IMR-90 (cell line): ENCODE measurements around the gene CIZ1. TPM values are rescaled to one million over a fixed set of nuclear protein-coding genes. Genes with fewer than 3 reads are reported as not detected.

ENCODE experiments used
- ATAC-seq: fragments of 200-7000 bp; cut with Tn5 transposase; 2 replicates; pipeline ENCODE4 v1.9.1; 2020; ENCODE audit warnings: low read depth, mild to moderate bottlenecking, moderate library complexity
- BruUV-seq: library from RNA; stranded (reverse); fragments of 400-500 nt; replicated peaks from 2 replicates; lab custom pipeline; 2021; lab: Mats Ljungman, UMichigan
- CTCF ChIA-PET: fragments of 300-600 bp; formaldehyde crosslinking; extraction: SDS; loops from one replicate; lab custom pipeline; 2021; ENCODE audit warnings: antibody characterized with exemption; lab: Yijun Ruan, JAX
- POLR2A ChIA-PET: fragments of 300-600 bp; sonication (Branson Sonifier 250); formaldehyde crosslinking; loops from one replicate; lab custom pipeline; 2022; ENCODE audit warnings: antibody characterized with exemption; ENCODE audit not compliant: unreplicated experiment; lab: Charles Lee
- DNase-seq: peaks from one replicate; pipeline ENCODE4 v3.0.0; 2013
- H2AFZ ChIP-seq: replicated peaks from 2 replicates; pipeline ENCODE3; 2013; ENCODE audit warnings: low read length, mild to moderate bottlenecking; ENCODE audit not compliant: poor library complexity
- H2AK5ac ChIP-seq: 2 replicates; pipeline ENCODE4 v1.6.1; 2013; ENCODE audit warnings: low read depth, low read length, inconsistent platforms
- H2AK9ac ChIP-seq: replicated peaks from 2 replicates; pipeline ENCODE3; 2013; ENCODE audit warnings: mild to moderate bottlenecking, low read depth, low read length, moderate library complexity; ENCODE audit not compliant: poor library complexity
- H2BK120ac ChIP-seq: 2 replicates; pipeline ENCODE4 v1.6.1; 2013; ENCODE audit warnings: low read depth, low read length, inconsistent platforms
- H2BK15ac ChIP-seq: 3 replicates; pipeline ENCODE4 v1.6.1; 2013; ENCODE audit warnings: low read depth, low read length, inconsistent platforms
- H2BK20ac ChIP-seq: 2 replicates; pipeline ENCODE4 v1.6.1; 2013; ENCODE audit warnings: low read depth, mild to moderate bottlenecking, inconsistent platforms, low read length, moderate library complexity
- H2BK5ac ChIP-seq: 2 replicates; pipeline ENCODE4 v1.6.1; 2013; ENCODE audit warnings: mild to moderate bottlenecking, low read depth, low read length, inconsistent platforms; ENCODE audit not compliant: poor library complexity, severe bottlenecking
- H3K14ac ChIP-seq: replicated peaks from 2 replicates; pipeline ENCODE4 v1.6.1; 2013; ENCODE audit warnings: low read depth, low read length, inconsistent platforms
- H3K18ac ChIP-seq: 2 replicates; pipeline ENCODE4 v1.6.1; 2013; ENCODE audit warnings: low read depth, low read length, control low read depth
- H3K23ac ChIP-seq: 2 replicates; pipeline ENCODE4 v1.6.1; 2013; ENCODE audit warnings: low read depth, low read length, inconsistent platforms
- H3K27ac ChIP-seq: 2 replicates; pipeline ENCODE4 v1.5.1; 2013; ENCODE audit warnings: mild to moderate bottlenecking, control low read depth, low read length; ENCODE audit not compliant: insufficient read depth
- H3K27me3 ChIP-seq: 2 replicates; pipeline ENCODE4 v1.6.1; 2013; ENCODE audit warnings: low read length; ENCODE audit not compliant: control insufficient read depth, insufficient read depth
- H3K36me3 ChIP-seq: 2 replicates; pipeline ENCODE4 v1.6.1; 2013; ENCODE audit warnings: low read length, mixed read lengths; ENCODE audit not compliant: control insufficient read depth, insufficient read depth
- H3K4ac ChIP-seq: 2 replicates; pipeline ENCODE4 v1.6.1; 2013; ENCODE audit warnings: low read depth, low read length, inconsistent platforms
- H3K4me1 ChIP-seq: 2 replicates; pipeline ENCODE4 v1.6.1; 2013; ENCODE audit warnings: low read length, mixed read lengths; ENCODE audit not compliant: control insufficient read depth, insufficient read depth
- H3K4me2 ChIP-seq: 2 replicates; pipeline ENCODE4 v1.6.1; 2013; ENCODE audit warnings: low read depth, mild to moderate bottlenecking, control low read depth, low read length, moderate library complexity
- H3K4me3 ChIP-seq: 2 replicates; pipeline ENCODE4 v1.5.1; 2013; ENCODE audit warnings: low read depth, mild to moderate bottlenecking, control low read depth, low read length, moderate library complexity; ENCODE audit not compliant: insufficient read depth
- H3K56ac ChIP-seq: 2 replicates; pipeline ENCODE4 v1.6.1; 2013; ENCODE audit warnings: low read length, inconsistent platforms; ENCODE audit not compliant: insufficient read depth; ENCODE audit errors: extremely low read depth
- H3K79me1 ChIP-seq, 2 experiments: 2 replicates each; pipeline ENCODE4 v1.6.1; 2013; ENCODE audit warnings: low read length in 2 of 2, inconsistent platforms in 1 of 2, low read depth in 1 of 2
- H3K9ac ChIP-seq: 2 replicates; pipeline ENCODE4 v1.6.1; 2013; ENCODE audit warnings: low read depth, low read length, control low read depth
- H3K9me1 ChIP-seq: 2 replicates; pipeline ENCODE4 v1.6.1; 2013; ENCODE audit warnings: low read length, inconsistent platforms; ENCODE audit not compliant: insufficient read depth
- H3K9me3 ChIP-seq: 2 replicates; pipeline ENCODE4 v1.6.1; 2013; ENCODE audit warnings: low read length; ENCODE audit not compliant: control insufficient read depth, insufficient read depth
- H4K20me1 ChIP-seq: 2 replicates; pipeline ENCODE4 v1.6.1; 2013; ENCODE audit warnings: low read length, inconsistent platforms; ENCODE audit not compliant: insufficient read depth
- H4K5ac ChIP-seq: 2 replicates; pipeline ENCODE4 v1.6.1; 2013; ENCODE audit warnings: mild to moderate bottlenecking, low read depth, low read length, control low read depth
- H4K8ac ChIP-seq, 2 experiments: 2 replicates each; pipeline ENCODE4 v1.6.1; 2013; ENCODE audit warnings: low read depth in 2 of 2, low read length in 2 of 2, control low read depth in 1 of 2, inconsistent platforms in 1 of 2
- H4K91ac ChIP-seq: 2 replicates; pipeline ENCODE4 v1.6.1; 2013; ENCODE audit warnings: low read depth, low read length, inconsistent platforms; ENCODE audit not compliant: insufficient read depth
- BHLHE40 ChIP-seq: fragments of 150-350 bp; IDR thresholded peaks from 2 replicates; pipeline ENCODE4 v1.6.1; 2016; ENCODE audit warnings: mild to moderate bottlenecking, low read depth, low read length
- CEBPB ChIP-seq: IDR thresholded peaks from 2 replicates; pipeline ENCODE4 v1.6.1; 2012; ENCODE audit warnings: low read depth, low read length, improper control_type of control experiment
- CHD1 ChIP-seq: IDR thresholded peaks from 2 replicates; pipeline ENCODE4 v1.6.1; 2012; ENCODE audit warnings: low read depth, low read length, improper control_type of control experiment
- ELK1 ChIP-seq: fragments of 150-350 bp; IDR thresholded peaks from 2 replicates; pipeline ENCODE4 v1.6.1; 2016; ENCODE audit warnings: low read depth, mild to moderate bottlenecking, low read length, moderate library complexity, borderline replicate concordance
- MAFK ChIP-seq: IDR thresholded peaks from 2 replicates; pipeline ENCODE4 v1.6.1; 2012; ENCODE audit warnings: low read depth, low read length, improper control_type of control experiment
- MAZ ChIP-seq: IDR thresholded peaks from 2 replicates; pipeline ENCODE4 v1.6.1; 2012; ENCODE audit warnings: low read depth, mild to moderate bottlenecking, low read length, improper control_type of control experiment, moderate library complexity, borderline replicate concordance
- MXI1 ChIP-seq: IDR thresholded peaks from 2 replicates; pipeline ENCODE4 v1.6.1; 2012; ENCODE audit warnings: low read depth, mild to moderate bottlenecking, low read length, moderate library complexity, borderline replicate concordance
- SMC3 ChIP-seq: fragments of 150-350 bp; IDR thresholded peaks from 2 replicates; pipeline ENCODE4 v1.6.1; 2016; ENCODE audit warnings: low read depth, mild to moderate bottlenecking, antibody characterized with exemption, low read length, moderate library complexity
- USF2 ChIP-seq: fragments of 150-350 bp; IDR thresholded peaks from 2 replicates; pipeline ENCODE4 v1.6.1; 2017; ENCODE audit warnings: mild to moderate bottlenecking, antibody characterized with exemption, low read length, low read depth
- WGBS, 2 experiments: methylation state at CpG; one replicate each; pipeline versions ENCODE4 v1.1.5 to v1.1.7; 2013; ENCODE audit warnings: missing lambda C conversion rate in 2 of 2; ENCODE audit not compliant: insufficient read length in 1 of 2; ENCODE audit errors: extremely low coverage in 2 of 2; 5-methylcytosine and 5-hydroxymethylcytosine counted together
- dilution Hi-C: fragments of 300-500 bp; cut with HindIII; formaldehyde crosslinking; loops from one replicate; pipeline ENCODE4 v1.14.3; 2018; ENCODE audit warnings: low sequenced_read_pairs; ENCODE audit not compliant: unreplicated experiment
- in situ Hi-C: fragments of 300-500 bp; cut with MboI; formaldehyde crosslinking; loops from 3 replicates; pipeline ENCODE4 v1.14.3; 2019; ENCODE audit warnings: low sequenced_read_pairs, inconsistent platforms, mixed read lengths
- intact Hi-C: fragments of 100-400 bp; cut with micrococcal nuclease; formaldehyde crosslinking; loops from 2 replicates; pipeline ENCODE4 v1.10.0; 2022
- polyA plus RNA-seq, 3 experiments: library from polyadenylated mRNA; depleted of rRNA; stranded (reverse); fragments of >200 nt; gene quantifications; 2 replicates each; pipeline ENCODE4 v1.2.3, GENCODE V29; 2012; ENCODE audit warnings: low replicate concordance in 1 of 3
- total RNA-seq: library from RNA; depleted of rRNA; stranded (reverse); fragments of >200 nt; gene quantifications from 2 replicates; pipeline ENCODE4 v1.2.3, GENCODE V29; 2012

The CIZ1 gene
- total and polyA plus RNA-seq, 2 of the 4 experiments (the other 2 are of a cell fraction): 13.8 to 51.9 TPM

DNA sequence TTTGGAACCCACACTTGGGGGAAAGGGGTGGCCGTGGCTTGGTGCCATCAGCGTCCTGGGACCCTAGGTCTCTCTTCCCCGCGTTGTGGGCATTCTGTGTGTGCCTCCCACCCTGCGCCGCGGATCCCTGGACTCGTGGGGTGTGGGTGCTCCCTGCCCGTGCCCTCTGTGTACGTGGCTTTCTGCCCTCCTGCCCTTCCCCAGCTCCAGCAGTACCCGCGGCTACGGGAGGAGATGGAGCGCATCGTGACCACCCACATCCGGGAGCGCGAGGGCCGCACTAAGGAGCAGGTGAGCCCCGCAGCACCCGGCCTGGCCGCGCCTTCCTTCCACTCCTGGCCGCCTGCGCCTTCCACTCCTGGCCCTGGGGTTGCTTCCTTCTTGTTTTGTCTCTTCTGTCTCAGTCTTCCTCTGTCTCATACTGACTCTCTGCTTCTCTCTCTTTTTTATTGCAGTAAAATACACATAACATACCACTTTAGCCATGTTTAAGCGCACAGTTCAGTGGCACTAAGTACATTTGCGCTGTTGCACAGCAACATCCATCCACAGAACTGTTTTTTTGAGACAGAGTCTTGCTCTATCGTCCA is 42.5 kb upstream of the CIZ1 start:
- CTCF ChIA-PET: no interaction called here
- ATAC-seq: no peak
- Histone ChIP-seq H2AFZ (no peak overlapping the region), H2BK15ac (no peak overlapping the region), H2AK9ac (peak overlapping the region; percentile 28), H3K18ac (no peak overlapping the region), H4K5ac (no peak overlapping the region), H4K20me1 (no peaks in the 10 kb centered on the region), H3K14ac (no peak overlapping the region), H2BK20ac (no peak overlapping the region), H2BK5ac (no peak overlapping the region), H4K91ac (no peak overlapping the region), H3K36me3 (no peaks in the 10 kb centered on the region), H3K23ac (no peak overlapping the region), H3K9me3 (no peaks in the 10 kb centered on the region), H3K4me1 (no peaks in the 10 kb centered on the region), H3K4me3 (no peak overlapping the region), H4K8ac (no peak overlapping the region), H3K4me2 (no peak overlapping the region), H3K4ac (no peak overlapping the region), H3K9me1 (no peaks in the 10 kb centered on the region), H3K79me1 (no peaks in the 10 kb centered on the region), H3K27me3 (no peaks in the 10 kb centered on the region), H2AK5ac (no peak overlapping the region), H3K27ac (no peak overlapping the region), H2BK120ac (no peak overlapping the region), H3K56ac (no peak overlapping the region), H3K9ac (no peak overlapping the region)
- dilution Hi-C loops (no loop called here), intact Hi-C loops (no loop called here), in situ Hi-C loops (no loop called here)
- POLR2A ChIA-PET: no interaction called here
- 92% methylated on average over 20 of the region's 28 CpGs; no CpG with 5 or more reads in 1 of the 2 experiments for WGBS, 2 experiments
- DNase-seq: no peak
- no TSS peak for BruUV-seq
- TF ChIP-seq MAZ (no peak), CEBPB (no peak), BHLHE40 (no peak), ELK1 (no peak), USF2 (no peak), MXI1 (no peak), SMC3 (no peak), CHD1 (no peak), MAFK (no peak)
